ENCODE results near the gene CPT1B.

GRCh38 chr22:50521710-50522109, 56.5 kb downstream of the CPT1B start:
- TF ChIP-seq SUZ12 (IDR thresholded peaks at IDR 0.05; ENCODE audit: extremely low read depth, insufficient read depth, insufficient read length) (no peak), ZNF274 (IDR thresholded peaks at IDR 0.05; ENCODE audit: low read depth, low read length) (no peak), YY1 (IDR thresholded peaks at IDR 0.05; ENCODE audit: insufficient read depth, insufficient read length) (no peak)

Measured in NT2/D1 (cell line).